ENCODE results near the gene ITPK1.

ITPK1 gene

DNA sequence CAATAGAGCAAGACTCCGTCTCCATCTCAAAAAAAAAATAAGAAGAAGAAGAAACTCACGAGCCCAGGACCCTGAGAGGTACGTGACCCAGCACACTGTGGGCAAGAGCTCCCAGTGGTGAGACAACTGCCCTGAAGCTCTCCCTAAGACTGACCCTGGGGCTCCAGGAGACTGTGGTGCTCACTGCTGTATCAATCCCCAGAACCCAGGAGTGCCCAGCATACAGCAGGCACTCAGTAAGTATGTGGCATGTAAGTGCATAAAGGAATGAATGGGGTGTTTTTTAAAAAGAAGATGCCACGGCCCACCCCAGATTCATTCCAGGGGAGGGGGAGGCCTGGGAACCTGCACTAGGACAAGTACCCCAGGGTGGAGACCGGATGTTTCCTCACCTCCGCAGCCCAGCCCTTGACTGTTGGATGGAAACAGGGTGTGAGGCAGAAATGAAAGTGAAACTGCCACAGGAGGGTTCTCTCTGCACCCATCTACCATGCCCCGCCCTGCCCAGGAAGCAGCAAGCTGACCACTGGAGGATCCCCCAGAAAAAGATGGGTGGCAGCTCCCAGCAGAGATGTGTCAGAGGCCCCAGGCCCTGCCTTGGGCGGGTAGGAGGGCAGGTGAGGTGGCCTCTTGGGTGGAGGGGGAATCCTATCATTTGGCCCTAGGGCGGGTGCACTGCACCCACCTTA lies 12.2 kb downstream of the ITPK1 start:
- DNase-seq: no peak

GRCh38 chr14:93102141-93102540 lies 13.6 kb downstream of the ITPK1 start:
- no peak for DNase-seq

DNA sequence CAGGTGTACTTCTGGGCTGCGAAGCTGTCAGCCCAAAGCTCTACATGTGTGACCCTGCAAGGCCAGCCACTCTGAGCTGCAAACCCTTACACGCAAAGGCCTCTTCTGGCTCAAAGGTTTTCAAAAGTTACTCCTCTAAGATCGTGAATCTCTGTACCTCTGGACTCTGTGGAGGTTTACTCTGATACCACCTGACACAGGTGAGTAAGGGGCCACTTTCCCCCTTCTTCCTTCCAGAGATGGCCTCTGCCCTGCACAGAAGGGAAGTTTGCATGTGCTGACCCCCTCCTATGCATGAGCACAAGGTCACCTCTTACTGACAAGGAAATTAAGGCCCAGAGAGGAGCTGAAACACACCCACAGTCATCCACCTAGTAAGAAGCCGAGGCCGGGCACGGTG lies 14.5 kb downstream of the ITPK1 start:
- no peak for DNase-seq

- DNase-seq: no peak
These were observed 15.2 kb downstream of the ITPK1 start for GRCh38 chr14:93100570-93100969.

DNA sequence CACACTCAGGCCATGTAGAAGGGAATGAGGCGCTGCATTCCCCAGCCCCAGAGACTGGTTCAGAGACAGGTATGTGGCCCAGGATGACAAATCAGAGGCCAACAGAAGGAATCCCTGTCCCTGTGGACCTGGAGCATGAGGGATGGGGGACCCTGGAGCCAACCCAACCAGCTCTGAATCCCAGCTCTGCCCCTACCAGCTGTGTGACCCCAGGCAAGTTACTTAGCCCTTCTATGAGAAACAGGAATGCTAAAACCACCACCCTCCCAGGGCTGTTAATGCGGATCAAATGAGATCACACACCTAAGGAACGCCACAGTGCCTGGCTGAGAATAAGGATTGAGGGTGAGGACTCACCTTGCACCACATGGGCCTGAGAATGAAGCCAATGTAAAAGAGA lies 15.6 kb downstream of the ITPK1 start:
- no peak for DNase-seq

DNA sequence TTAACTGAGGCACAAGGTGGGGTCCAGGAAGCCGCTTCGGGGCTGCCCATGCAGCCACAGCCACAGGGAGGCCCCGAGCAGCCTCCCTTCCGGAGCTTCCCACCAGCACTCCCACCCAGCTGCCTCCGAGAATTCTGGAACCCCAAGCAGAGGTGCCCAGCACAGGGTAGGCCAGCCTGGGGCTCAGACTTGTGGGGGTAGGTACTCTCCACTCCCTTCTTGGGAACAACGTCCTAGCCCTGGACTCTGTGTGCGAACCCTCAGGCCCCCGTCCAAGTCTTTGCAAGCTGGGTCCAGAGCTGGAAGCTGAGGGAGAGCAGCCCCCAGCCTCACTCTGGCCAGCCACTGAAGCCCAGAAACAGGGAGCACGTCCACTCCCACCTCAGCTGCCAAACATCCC lies 16.1 kb downstream of the ITPK1 start:
- no peak for DNase-seq

GRCh38 chr14:93099196-93099595 lies 16.5 kb downstream of the ITPK1 start:
- no peak for DNase-seq

DNA sequence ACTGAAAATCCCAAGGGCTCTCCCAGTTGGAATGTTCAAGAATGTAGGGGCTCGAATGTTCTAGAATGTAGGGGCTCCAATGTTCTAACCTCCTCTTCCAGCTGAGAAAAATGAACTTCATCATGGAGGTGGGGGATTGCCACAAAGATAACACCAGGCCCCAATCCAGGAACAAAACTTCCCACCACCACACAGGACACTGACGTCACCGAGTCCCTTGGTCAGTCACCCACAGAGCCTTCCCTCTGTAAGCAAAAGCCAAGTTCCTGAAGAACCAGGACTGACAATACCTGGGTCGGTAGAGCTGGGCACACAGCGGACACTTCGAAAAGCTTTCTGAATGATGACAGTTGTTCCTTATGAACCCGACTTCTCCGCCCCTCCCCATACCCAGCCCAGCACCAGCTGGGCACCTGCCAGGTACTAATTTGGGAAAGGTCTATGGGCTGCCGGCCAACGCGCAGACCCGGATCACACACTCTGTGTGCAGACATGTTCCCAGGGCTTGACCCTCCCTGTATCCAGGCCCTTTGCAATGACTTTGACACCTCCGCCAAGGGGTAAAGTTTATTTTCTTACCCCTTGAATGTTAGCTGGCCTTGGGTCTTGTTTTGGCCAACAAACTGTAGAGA lies 18.9 kb downstream of the ITPK1 start:
- no peak for DNase-seq

GRCh38 chr14:93095742-93096510 lies 19.8 kb downstream of the ITPK1 start:
- DNase-seq: no peak

DNA sequence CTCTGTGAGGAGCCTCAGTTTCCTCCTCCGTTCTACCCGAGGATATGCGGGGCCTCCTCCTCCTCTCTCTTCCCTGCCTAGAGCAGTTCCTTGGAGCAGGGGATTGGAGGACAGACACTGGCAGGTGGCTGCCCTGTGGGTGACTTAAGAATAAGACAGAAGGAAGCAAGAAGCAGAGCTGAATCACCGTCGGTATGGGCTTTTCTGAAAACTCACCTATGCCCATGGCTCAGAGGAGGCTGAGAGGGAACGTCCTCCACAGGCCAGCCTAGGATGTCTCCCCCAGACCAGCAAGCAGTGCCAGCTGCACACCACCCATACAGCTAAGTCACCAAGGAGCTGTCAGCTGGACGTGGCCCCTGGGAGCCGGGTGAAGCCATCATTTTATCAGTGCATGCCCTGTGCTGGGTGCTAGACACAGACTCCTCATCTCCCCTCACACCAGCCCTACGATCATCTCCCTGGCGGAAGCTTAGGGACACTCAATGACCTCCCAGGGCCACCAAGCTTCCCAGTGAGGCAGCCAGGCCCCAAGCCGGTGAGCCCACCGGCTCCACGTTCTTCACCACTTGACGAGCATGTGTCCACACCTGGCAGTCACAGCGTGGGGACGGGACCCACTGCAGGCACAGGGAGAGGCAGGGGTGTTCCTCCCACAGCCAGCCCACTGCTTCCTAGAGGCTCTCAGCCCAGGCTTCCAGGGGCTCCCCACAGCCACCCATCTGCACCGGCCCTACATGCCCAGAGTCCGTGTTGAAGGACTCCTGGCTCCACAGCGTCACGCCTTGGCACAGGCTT lies 21.4 kb downstream of the ITPK1 start:
- DNase-seq: no peak

- no peak for DNase-seq
These were observed 22.8 kb downstream of the ITPK1 start for GRCh38 chr14:93092606-93093556.

DNA sequence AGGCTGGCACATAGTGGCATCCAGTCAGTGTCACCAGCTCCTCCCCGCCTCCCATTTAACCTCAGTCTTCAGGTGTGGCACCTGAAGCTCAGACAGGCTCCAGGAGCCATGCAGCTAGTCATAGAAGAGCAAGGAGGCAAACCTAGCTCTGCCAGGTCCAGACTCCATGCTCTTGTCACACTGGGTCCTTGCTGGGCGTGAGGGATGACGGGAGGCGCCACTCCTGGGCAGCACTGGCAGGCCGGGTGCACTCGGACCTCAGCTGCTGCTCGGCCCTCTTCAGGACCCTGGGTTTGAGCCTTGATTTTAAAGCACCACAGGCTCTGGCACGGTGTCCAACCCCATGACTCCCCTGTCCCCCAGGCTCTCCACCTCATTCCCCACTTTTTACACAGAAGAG lies 24.1 kb downstream of the ITPK1 start:
- no peak for DNase-seq

GRCh38 chr14:93090826-93091555 lies 24.7 kb downstream of the ITPK1 start:
- no peak for DNase-seq

- no peak for DNase-seq
These were observed 26.0 kb downstream of the ITPK1 start for GRCh38 chr14:93089521-93090269.

DNA sequence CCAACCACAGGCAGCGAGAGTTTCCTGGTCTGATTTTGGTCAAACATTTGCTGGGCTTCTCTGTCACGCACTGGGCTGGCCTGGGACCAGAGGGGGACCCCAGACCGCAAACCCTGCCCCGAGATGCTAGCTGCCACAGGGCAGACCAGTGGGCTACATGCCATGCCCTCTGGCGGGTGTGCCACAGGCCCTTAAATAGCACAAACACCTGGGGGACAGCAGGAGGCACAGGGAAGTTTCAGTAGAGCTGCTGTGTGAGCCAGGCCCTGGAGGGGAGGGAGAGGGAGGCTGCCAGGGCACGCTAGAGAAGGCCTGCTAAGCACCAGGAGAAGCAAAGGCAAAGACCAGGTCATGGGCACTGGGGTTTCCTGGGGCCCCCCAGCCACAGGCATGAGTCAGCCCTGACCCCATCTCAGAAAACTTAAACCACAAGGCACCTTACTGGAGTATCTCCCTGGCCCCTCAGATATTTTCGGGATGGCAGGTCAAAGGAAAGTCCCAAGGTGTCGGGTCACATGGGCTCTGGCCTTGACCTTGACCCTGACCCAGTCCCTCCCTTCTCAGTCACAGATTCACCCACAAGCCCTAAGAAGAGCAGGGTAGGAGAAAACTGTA lies 29.2 kb downstream of the ITPK1 start:
- DNase-seq: no peak

GRCh38 chr14:93085911-93086310 lies 29.8 kb downstream of the ITPK1 start:
- no peak for DNase-seq

- DNase-seq: no peak
These were observed 30.6 kb downstream of the ITPK1 start for GRCh38 chr14:93084866-93085857.

DNA sequence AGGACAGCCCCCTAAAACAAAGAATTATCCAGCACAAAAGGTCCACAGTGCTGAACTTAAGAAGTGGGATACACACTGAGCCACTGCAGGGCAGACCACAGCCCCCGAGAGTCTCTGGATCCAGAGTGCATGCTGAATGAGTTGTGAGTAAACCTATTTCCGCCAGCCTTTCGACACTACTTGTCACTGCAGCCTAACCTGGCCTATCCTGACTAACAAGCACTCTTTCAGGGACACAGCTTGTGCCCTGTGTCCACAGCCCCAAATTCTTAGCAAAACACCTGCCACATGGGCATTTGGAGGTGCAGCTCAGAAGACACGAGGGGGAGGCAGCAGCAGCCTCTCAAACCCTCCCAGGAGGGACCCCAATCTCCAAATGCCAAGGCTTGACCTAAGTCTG lies 31.3 kb downstream of the ITPK1 start:
- no peak for DNase-seq

DNA sequence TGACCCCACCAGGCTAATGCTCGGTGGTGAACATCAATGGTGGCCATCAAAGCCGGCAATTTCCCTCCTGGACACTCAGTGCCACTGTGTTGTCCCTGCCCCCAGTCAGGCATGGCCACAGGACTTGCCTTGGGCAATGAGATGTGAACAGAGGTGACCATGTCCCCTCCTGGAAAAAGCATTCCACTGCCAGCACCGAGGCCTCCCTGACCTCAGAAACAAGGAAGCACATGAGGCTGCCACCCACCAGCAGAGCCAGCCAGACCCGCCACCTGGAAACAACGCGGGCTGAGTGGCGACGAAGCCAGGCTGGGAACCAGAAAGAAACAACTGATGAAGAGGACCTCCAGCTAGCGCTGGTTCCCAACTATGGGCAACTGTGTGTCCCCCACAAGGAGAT lies 31.8 kb downstream of the ITPK1 start:
- no peak for DNase-seq

Measured in SIG-M5 (cell line).